ENCODE results near the gene CD200R1. TPM values are rescaled to one million over a fixed set of nuclear protein-coding genes. Genes with fewer than 3 reads are reported as not detected.

Gene CD200R1
- total and polyA plus RNA-seq, 2 of the 13 experiments (the other 11 are each of a cell fraction or from before 2014, with no cell fraction given) = 0.04 TPM; not detected in 1

DNA sequence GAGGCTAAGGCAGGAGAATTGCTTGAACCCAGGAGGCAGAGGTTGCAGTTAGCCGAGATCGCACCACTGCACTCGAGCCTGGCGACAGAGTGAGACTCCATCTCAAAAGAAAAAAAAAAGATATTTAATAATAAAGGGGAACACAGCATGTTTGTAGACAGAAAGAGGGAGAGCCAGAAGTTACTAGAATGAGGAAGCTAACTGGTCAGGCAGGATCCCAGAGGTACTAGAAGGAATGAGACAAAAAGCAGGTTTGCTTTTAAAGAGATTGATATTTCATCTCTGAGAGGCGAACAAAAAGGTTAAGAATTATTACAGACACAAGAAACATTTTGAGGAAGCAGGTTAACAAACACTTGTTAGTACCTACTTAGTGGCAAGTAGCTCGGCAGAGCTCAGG lies 9.2 kb downstream of the CD200R1 start:
- CTCF ChIA-PET (ENCODE audit: low intra/inter-chr PET ratio, low total read pairs) = no interaction called here
- no peaks in the 10 kb centered on the region for H3K79me2 ChIP-seq (ENCODE audit: insufficient read depth, low read length)
- in situ Hi-C loops (cut with HindIII; ENCODE audit: extremely low pct_ligation_motif_present, low pct_unique_long_range_greater_than_20kb) = no loop called here
- H3K27ac ChIP-seq (ENCODE audit: extremely low read length, insufficient read depth, low read length) = no peak overlapping the region
- FAIRE-seq (no peak), DNase-seq (ENCODE audit: low spot score) (no peak), ATAC-seq (no peak)
- BruUV-seq (replicated peaks) = no TSS peak
- POLR2A ChIA-PET = no interaction called here
- TF ChIP-seq ZBTB7B (CRISPR knock-in tag; IDR thresholded peaks at IDR 0.05) (no peak), ZNF672 (CRISPR knock-in tag; IDR thresholded peaks at IDR 0.05) (no peak), SNAI1 (CRISPR knock-in tag; IDR thresholded peaks at IDR 0.05; ENCODE audit: borderline replicate concordance) (no peak), ERF (CRISPR knock-in tag; IDR thresholded peaks at IDR 0.05) (no peak), ZMAT3 (CRISPR knock-in tag; conservative IDR thresholded peaks at IDR 0.05) (no peak), MTF2 (CRISPR knock-in tag; IDR thresholded peaks at IDR 0.05; ENCODE audit: borderline replicate concordance) (no peak), ZNF275 (CRISPR knock-in tag; IDR thresholded peaks at IDR 0.05; ENCODE audit: borderline replicate concordance) (no peak)
- TF ChIP-seq, protein P1, sequence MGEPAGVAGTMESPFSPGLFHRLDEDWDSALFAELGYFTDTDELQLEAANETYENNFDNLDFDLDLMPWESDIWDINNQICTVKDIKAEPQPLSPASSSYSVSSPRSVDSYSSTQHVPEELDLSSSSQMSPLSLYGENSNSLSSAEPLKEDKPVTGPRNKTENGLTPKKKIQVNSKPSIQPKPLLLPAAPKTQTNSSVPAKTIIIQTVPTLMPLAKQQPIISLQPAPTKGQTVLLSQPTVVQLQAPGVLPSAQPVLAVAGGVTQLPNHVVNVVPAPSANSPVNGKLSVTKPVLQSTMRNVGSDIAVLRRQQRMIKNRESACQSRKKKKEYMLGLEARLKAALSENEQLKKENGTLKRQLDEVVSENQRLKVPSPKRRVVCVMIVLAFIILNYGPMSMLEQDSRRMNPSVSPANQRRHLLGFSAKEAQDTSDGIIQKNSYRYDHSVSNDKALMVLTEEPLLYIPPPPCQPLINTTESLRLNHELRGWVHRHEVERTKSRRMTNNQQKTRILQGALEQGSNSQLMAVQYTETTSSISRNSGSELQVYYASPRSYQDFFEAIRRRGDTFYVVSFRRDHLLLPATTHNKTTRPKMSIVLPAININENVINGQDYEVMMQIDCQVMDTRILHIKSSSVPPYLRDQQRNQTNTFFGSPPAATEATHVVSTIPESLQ (CRISPR knock-in tag; conservative IDR thresholded peaks at IDR 0.05) = no peak
- intact Hi-C loops (cut with micrococcal nuclease; ENCODE audit: unreplicated experiment) = no loop called here
- no peak overlapping the region for H2AFZ ChIP-seq (ENCODE audit: low read length)
- WGBS (ENCODE audit: low lambda C conversion rate) = 9% methylated on average over 6 of the region's 6 CpGs
- H3K4me2 ChIP-seq (ENCODE audit: low read depth, low read length) = no peak overlapping the region
- no peaks in the 10 kb centered on the region for H3K36me3 ChIP-seq (replicated peaks in 1 of 2; ENCODE audit: control insufficient read depth in 1 of 2, insufficient read depth in 2 of 2, low read length in 2 of 2)
- no peak overlapping the region for H3K9ac ChIP-seq (ENCODE audit: insufficient read depth, low read depth, low read length)
- no peaks in the 10 kb centered on the region for H3K4me1 ChIP-seq (ENCODE audit: insufficient read depth, low read length)
- H3K27me3 ChIP-seq (ENCODE audit: control insufficient read depth in 1 of 2, insufficient read depth in 2 of 2, low read length in 2 of 2) = no peaks in the 10 kb centered on the region
- H3K9me3 ChIP-seq (ENCODE audit: low read length) = peaks cover 8% of the 10 kb centered on the region; the same call in 1 of the 2 replicates
- no peak overlapping the region for H3K4me3 ChIP-seq (replicated peaks in 1 of 3; ENCODE audit: insufficient read depth in 1 of 3, low read depth in 2 of 3, low read length in 3 of 3)
- no peaks in the 10 kb centered on the region for H4K20me1 ChIP-seq (ENCODE audit: insufficient read depth, low read length)

Measured in HepG2 (cell line).